Central memory CD8-positive, alpha-beta T cell (primary cell): Measurements from ENCODE around the gene NXPH1.

ENCODE experiments used
- ATAC-seq: fragments of 150-1000 bp; cut with Tn5 transposase; replicated peaks from 2 replicates; pipeline ENCODE4 v1.10.0; 2022; ENCODE audit warnings: mild to moderate bottlenecking, moderate FRiP score, moderate number of reproducible peaks; ENCODE audit not compliant: poor library complexity, severe bottlenecking; ENCODE audit errors: extremely low read depth
- DNase-seq, 2 donors: peaks; one replicate each; pipeline ENCODE4 v3.0.0; 2021; ENCODE audit warnings: low spot score in 2 of 2
- H3K27ac Mint-ChIP-seq: one replicate; pipeline ENCODE4 v1.8.0; 2022; ENCODE audit warnings: low read depth, mild to moderate bottlenecking, moderate library complexity, mixed read lengths
- H3K27me3 Mint-ChIP-seq: one replicate; pipeline ENCODE4 v1.8.0; 2022; ENCODE audit warnings: mixed read lengths
- H3K36me3 Mint-ChIP-seq: one replicate; pipeline ENCODE4 v1.8.0; 2022; ENCODE audit warnings: mild to moderate bottlenecking, moderate library complexity, mixed read lengths; ENCODE audit not compliant: insufficient read depth
- H3K4me1 Mint-ChIP-seq: one replicate; pipeline ENCODE4 v1.8.0; 2022; ENCODE audit warnings: mixed read lengths
- H3K4me3 Mint-ChIP-seq: one replicate; pipeline ENCODE4 v1.8.0; 2022; ENCODE audit warnings: mild to moderate bottlenecking, moderate library complexity, mixed read lengths
- H3K9me3 Mint-ChIP-seq: one replicate; pipeline ENCODE4 v1.8.0; 2022; ENCODE audit warnings: mixed read lengths

The NXPH1 gene

DNA sequence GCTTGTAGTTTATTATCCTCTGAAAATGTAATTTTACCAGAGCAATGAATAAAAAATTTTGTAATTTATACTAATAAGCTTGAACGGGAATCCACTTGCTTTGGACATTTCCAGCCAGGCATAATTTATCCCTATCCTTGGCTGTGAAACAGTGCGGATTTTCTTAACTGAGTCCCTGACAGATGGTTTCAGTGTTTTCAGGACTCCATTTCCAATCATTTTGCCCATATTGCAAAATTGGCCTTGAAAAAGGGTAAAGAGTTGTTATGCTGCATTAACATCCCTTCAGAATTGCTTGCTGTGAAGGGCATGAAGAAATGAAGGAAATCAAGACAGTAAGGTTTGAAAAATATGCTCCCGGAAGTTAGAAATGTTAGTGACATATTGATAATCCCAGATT, 57.7 kb downstream of the NXPH1 start:
- peaks cover 8% of the 10 kb centered on the region for H3K27me3 Mint-ChIP-seq
- H3K4me3 Mint-ChIP-seq: no peak overlapping the region
- peaks cover 2% of the 10 kb centered on the region for H3K36me3 Mint-ChIP-seq
- DNase-seq (no peak), ATAC-seq (no peak)
- H3K27ac Mint-ChIP-seq: no peak overlapping the region
- peaks cover 11% of the 10 kb centered on the region for H3K9me3 Mint-ChIP-seq
- no peaks in the 10 kb centered on the region for H3K4me1 Mint-ChIP-seq

DNA sequence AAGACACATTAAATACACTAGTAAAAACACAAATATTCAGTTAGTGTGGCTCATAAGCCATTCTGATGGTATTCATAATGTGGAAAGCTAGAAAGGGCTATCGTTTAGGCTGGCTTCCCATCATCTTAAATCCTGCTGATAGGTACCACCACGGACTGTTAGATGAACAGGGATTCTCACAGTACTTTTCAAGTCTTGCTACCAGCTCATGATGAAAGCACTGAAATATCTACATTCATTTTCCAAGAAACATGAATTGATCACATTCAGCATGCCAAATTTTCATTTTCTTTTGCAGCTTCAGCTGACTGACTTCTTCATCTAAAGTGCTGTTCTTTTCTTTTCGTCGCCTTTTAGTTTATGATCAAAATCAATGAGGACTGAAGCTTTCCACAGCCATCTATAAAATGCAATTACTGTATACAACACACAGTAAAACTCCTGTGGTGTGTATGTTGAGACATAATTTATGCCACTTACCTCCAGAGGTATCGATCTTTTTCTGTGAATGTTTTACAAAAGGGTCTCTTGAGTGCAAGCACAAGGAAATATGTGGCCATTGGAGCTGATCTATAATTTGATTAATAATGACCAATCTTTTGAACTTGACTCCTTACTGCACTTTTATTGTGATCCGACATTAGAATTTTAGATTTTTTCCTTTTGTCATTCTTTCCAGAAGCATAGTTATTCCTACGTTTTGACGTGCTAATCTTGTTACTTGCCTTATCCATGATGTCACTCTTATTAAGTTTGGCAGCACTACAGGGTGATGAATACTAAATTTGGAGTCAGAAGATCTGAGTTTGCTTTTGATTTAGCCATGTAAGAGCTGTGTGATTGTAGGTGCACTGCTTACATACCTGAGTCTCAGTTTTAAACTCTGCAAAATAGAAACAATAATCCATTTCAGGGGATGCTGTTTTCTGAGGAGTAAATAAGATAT, 58.4 kb downstream of the NXPH1 start:
- no peak for ATAC-seq
- Mint-ChIP-seq H3K27me3 (peaks cover 8% of the 10 kb centered on the region), H3K4me3 (no peak overlapping the region), H3K4me1 (no peaks in the 10 kb centered on the region), H3K9me3 (peaks cover 11% of the 10 kb centered on the region), H3K27ac (no peak overlapping the region), H3K36me3 (peaks cover 2% of the 10 kb centered on the region)
- no peak for DNase-seq

DNA sequence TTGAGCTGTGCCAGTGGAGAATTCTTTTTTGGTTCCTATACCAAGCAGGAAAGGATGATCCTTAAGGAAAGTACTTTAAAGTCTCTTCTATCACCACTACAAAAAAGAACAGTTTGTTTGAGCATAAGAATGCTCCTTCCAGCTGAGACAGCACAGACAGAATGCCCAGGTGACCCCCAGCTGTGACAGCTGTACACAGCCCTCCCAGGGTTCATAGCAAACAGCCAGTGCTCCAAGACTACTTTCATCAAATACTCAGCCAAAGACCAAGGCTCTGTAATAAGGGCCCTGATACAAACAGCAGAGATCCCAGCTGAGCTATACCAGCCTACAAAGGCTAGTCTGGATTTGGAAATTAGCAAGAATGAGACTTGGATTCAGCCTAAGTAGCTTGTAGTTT, 65.7 kb downstream of the NXPH1 start:
- H3K9me3 Mint-ChIP-seq: peaks cover 12% of the 10 kb centered on the region
- H3K4me1 Mint-ChIP-seq: no peaks in the 10 kb centered on the region
- DNase-seq: no peak
- no peaks in the 10 kb centered on the region for H3K27me3 Mint-ChIP-seq
- no peak overlapping the region for H3K27ac Mint-ChIP-seq
- H3K36me3 Mint-ChIP-seq: no peaks in the 10 kb centered on the region
- no peak for ATAC-seq
- H3K4me3 Mint-ChIP-seq: no peak overlapping the region

DNA sequence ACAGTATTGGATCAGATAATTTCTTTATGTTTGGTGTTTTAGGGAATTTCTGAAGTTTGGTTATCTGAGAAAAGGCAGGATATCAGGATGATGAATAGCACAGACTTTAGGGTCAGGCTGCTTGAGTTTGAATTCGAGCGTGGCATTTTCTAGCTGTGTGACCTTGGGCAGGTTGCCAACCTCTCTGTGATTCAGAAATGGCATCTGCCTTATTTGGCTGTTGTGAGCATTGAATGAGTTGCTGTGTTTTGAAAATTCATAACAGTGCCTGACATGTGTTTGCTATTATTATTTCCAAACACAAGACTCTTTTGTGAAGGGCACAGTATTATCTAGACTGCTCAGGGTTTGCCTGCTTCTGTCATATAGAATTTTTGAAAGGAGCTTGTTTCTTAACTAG, 66.9 kb downstream of the NXPH1 start:
- Mint-ChIP-seq H3K36me3 (no peaks in the 10 kb centered on the region), H3K9me3 (peaks cover 12% of the 10 kb centered on the region), H3K27ac (no peak overlapping the region), H3K27me3 (no peaks in the 10 kb centered on the region), H3K4me1 (no peaks in the 10 kb centered on the region), H3K4me3 (no peak overlapping the region)
- DNase-seq (no peak), ATAC-seq (no peak)

DNA sequence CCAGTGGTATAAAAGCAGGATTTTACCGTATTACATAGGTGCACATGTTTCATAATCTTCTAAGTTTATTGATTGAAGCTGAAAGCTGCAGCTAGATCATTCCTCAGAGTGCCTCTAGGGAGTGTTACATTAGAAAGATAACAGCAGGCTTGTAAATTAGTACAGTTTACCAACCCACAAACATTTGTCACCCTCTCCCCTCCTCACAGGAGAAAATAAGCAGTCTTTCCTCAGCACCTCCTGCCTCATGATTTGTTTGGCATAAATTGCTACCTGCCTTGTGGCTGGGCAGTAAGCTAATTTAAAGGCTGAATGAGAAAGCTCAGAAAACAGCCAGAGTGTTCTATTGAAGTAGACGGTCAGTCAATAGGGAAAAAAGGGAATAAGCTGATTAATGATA, 74.2 kb downstream of the NXPH1 start:
- Mint-ChIP-seq H3K27me3 (no peaks in the 10 kb centered on the region), H3K36me3 (no peaks in the 10 kb centered on the region), H3K4me1 (no peaks in the 10 kb centered on the region), H3K4me3 (no peak overlapping the region), H3K9me3 (peaks cover 7% of the 10 kb centered on the region), H3K27ac (no peak overlapping the region)
- no peak for ATAC-seq
- no peak for DNase-seq

DNA sequence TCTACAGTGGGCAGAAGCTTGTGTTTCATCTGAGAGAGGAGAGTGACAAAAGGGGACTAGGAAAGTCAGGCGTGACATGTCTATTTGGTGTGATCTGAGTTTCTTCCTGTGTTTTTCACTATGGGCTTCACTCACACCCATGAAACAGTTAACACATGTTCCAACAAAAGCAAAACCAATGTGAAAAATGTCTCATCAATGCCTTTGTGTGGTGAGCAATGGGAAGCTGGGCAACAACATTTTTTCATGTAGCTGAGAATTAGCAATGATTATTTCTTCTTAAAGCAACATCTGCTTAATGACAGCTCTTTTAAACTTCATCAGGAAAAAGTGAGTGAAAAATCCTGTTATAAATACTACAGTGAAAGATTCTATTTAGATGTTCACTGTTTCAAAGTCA, 76.2 kb downstream of the NXPH1 start:
- no peak for ATAC-seq
- no peaks in the 10 kb centered on the region for H3K27me3 Mint-ChIP-seq

DNA sequence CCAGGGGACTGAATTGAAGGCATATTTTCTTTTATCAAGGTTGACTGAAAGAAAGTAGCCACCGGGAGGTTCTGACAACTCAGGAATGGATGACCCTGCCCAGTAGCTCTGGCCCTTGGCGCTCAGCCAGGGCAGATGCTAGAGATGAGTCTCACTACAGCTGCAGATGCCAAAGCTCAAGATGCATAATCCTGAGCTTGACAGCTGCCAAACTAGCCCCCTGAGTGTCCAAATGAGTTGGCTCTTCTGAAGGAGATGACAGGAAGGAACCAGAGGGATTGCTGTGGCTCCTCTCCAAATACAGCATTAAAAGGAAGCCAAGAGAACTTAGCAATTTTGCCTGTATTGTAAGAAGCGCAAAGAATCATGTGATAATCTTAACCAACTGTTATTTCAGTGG, 78.4 kb downstream of the NXPH1 start:
- Mint-ChIP-seq H3K4me1 (no peaks in the 10 kb centered on the region), H3K27ac (no peak overlapping the region), H3K27me3 (no peaks in the 10 kb centered on the region), H3K9me3 (no peaks in the 10 kb centered on the region), H3K4me3 (no peak overlapping the region), H3K36me3 (no peaks in the 10 kb centered on the region)
- DNase-seq: no peak
- no peak for ATAC-seq

More for the DNA sequence above, 76.2 kb downstream of the NXPH1 start:
- no peaks in the 10 kb centered on the region for H3K36me3 Mint-ChIP-seq
- H3K27ac Mint-ChIP-seq: no peak overlapping the region
- no peaks in the 10 kb centered on the region for H3K4me1 Mint-ChIP-seq
- no peak for DNase-seq
- H3K4me3 Mint-ChIP-seq: no peak overlapping the region
- no peaks in the 10 kb centered on the region for H3K9me3 Mint-ChIP-seq

DNA sequence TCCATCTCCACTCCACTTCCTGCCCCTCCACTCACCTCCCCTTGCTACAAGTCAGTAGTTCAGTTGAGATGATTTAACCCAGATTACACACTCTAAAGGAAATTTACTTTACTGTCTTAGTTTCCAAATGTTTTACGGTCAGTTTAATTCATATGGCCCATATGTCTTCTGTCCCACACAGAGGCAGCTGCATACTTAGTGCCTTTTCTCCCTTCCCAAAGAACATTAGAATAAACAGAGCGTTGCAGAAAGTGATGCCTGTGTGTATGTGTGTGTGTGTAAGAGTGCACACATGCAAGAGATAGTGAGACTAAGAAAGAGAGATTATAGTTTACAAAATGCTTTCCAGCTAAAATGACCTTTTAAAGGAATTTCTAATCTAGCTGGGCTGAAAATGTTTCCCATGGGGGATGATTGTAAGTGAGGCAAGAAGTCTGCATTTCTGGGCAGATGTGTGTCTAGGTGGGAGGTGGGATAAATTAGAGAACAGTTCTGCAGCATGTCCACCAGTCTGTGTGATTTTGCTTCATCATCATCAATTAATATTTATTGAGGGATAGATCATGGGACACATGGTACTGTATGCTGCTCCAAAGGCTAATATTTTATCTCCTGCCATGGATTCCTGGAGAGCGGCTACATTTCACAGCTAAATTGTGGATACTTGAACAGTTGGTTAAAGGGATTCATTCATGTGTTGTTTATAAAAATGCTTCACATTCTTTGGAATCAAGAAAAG, 81.5 kb downstream of the NXPH1 start:
- H3K9me3 Mint-ChIP-seq: no peaks in the 10 kb centered on the region
- no peak overlapping the region for H3K27ac Mint-ChIP-seq
- no peak for DNase-seq
- H3K4me3 Mint-ChIP-seq: no peak overlapping the region
- no peaks in the 10 kb centered on the region for H3K27me3 Mint-ChIP-seq
- H3K4me1 Mint-ChIP-seq: no peaks in the 10 kb centered on the region
- no peak for ATAC-seq
- H3K36me3 Mint-ChIP-seq: no peaks in the 10 kb centered on the region

DNA sequence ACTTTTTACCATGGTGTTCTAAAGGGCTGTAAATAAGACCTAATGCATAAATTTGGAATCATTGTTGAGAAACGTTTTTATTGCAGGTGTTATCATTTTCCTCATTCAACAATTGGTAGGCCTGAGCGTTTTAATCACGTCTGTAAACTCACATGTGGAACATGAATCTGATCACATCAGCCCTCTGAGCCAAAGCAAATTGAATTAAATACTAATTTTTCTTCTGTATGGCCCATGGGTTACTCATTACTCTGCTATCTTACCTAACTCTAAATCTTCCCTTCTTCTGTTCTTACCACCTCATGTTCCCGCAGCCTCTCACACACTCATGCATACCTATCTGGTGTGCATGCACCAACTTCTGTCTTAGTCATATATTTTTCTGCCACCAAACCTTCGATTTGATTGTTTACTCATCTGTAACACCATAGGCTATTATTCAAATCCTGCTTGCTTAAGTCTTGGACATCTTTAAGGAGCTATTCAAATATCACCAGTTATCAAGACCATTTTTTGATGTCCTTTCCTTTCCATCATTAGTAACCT, 82.3 kb downstream of the NXPH1 start:
- Mint-ChIP-seq H3K27ac (no peak overlapping the region), H3K4me3 (no peak overlapping the region), H3K27me3 (no peaks in the 10 kb centered on the region), H3K4me1 (no peaks in the 10 kb centered on the region), H3K36me3 (no peaks in the 10 kb centered on the region), H3K9me3 (no peaks in the 10 kb centered on the region)
- DNase-seq (no peak), ATAC-seq (no peak)

DNA sequence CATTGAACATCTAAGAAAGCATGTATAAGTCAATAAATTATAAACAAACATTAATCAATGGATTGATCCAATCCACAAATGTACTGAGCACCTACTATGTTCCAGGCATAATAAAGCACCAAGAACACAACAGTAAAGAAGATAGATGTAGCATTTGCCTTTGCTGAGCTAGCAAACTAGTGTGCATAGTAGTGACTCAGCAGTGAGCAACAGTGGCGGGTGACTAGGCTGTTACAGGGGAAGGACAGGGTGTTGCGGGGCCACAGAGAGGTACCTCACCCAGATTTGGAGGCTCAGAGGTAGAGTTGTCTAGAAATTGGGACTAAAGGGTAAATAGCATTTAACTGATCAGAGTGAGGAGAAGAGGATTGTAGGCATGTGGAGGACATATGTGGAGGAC, 83.6 kb downstream of the NXPH1 start:
- no peak overlapping the region for H3K4me3 Mint-ChIP-seq
- no peaks in the 10 kb centered on the region for H3K4me1 Mint-ChIP-seq
- peaks cover 5% of the 10 kb centered on the region for H3K9me3 Mint-ChIP-seq
- ATAC-seq (no peak), DNase-seq (no peak)
- H3K27me3 Mint-ChIP-seq: peaks cover 8% of the 10 kb centered on the region
- H3K36me3 Mint-ChIP-seq: no peaks in the 10 kb centered on the region
- H3K27ac Mint-ChIP-seq: no peak overlapping the region

DNA sequence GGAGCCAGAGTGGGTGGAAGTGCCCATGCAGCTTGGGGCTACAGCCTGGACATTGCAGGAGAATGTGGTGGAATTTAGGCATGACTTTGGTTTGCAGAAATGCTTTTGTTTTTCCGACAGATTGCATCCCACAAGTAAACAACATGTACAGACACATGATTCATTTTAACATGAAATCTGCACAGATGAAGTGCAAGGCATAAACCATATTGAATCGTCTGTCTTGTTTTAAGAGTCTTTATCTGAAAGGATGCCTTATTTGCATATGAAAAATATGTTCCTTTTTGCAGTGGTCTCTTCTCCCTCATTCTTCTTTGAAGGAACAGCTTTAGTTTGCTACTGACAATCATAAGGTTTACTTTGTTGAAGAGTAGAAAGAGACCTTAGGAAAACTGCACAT, 94.9 kb downstream of the NXPH1 start:
- DNase-seq: no peak
- Mint-ChIP-seq H3K27ac (no peak overlapping the region), H3K36me3 (no peaks in the 10 kb centered on the region), H3K4me1 (no peaks in the 10 kb centered on the region), H3K27me3 (no peaks in the 10 kb centered on the region), H3K9me3 (peaks cover 14% of the 10 kb centered on the region), H3K4me3 (no peak overlapping the region)
- ATAC-seq: no peak

DNA sequence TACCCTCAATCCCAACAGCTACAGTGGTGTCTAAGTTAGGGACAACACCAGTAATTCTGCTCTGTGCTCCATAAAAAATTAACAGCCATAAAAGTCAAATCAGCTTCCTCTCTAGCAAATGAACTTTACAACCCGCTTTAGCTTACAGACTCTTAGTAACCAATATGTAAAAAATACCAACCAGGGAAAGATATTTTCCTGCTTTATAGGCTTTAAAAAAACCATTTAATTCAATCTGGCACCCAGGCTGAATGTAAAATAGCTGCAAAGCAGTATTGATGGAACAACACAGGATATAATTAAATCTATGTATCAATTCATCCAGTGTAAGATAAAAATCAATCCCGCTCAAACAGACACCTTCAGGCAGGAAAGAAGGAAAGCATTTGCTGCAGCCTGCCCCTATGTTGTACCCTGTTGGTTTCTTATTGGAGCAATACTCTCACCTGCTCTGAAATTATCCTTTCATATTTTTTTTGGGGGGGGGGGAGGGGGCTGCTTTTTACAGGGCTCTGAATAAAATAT, 98.6 kb downstream of the NXPH1 start:
- no peaks in the 10 kb centered on the region for H3K27me3 Mint-ChIP-seq
- ATAC-seq (no peak), DNase-seq (no peak)
- H3K27ac Mint-ChIP-seq: no peak overlapping the region
- no peak overlapping the region for H3K4me3 Mint-ChIP-seq
- H3K4me1 Mint-ChIP-seq: no peaks in the 10 kb centered on the region
- no peaks in the 10 kb centered on the region for H3K36me3 Mint-ChIP-seq
- peaks cover 1% of the 10 kb centered on the region for H3K9me3 Mint-ChIP-seq
